Amniotic epithelial cell (primary cell): Measurements from ENCODE around the gene PLEKHA7.
A peak's percentile ranks its signal among the peaks of the same experiment; 100 is the strongest.

ENCODE experiments used
- DNase-seq: peaks from one replicate; pipeline ENCODE4 v3.0.0-alpha.2; 2010; ENCODE audit warnings: low read depth

PLEKHA7 gene

DNA sequence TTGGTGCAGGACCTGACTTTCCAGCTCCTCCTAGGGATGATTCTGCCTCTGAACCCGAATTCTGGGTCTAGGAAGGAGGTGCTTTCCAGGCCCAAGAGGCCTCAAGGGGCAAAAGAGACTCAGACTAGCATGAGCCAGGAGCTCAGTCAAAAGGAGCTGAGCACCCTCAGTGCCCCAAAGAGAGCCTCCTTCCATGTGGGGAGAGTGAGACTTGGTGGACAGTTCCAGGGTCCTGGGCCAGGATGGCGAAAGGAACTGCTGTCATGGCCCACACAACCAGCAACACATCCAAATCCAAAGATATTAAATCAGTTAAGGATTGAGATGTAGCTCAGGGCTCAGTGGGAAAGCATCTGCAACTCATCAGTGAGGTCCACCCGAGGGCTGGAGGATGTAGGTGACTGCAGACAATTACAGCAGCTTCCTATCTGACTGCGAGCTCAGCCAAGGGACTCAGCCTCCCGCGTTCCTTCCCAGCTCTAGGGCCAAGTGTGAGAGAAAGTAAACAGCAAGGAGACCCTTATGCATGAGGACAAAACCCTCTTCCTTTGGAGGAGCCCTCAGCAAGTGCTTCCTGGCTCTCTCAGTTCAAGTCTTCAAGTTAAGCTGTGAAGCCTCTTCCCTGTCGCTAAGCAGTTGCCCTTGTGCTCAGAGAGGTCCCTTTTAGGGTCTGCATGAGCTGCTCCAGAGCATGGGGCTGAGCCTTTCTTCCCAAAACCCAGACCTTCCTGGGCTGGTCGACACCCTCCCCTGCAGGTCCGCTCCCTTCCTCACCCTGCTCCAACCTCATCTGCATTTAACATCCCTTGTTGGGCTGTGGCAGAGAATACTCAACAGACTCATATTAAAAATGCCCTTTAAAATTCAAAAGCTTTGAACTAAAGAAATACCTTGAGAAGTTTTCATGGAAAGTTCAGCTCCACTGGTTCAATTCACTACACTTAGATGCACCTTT lies 240.0 kb downstream of the PLEKHA7 start:
- DNase-seq = no peak

DNA sequence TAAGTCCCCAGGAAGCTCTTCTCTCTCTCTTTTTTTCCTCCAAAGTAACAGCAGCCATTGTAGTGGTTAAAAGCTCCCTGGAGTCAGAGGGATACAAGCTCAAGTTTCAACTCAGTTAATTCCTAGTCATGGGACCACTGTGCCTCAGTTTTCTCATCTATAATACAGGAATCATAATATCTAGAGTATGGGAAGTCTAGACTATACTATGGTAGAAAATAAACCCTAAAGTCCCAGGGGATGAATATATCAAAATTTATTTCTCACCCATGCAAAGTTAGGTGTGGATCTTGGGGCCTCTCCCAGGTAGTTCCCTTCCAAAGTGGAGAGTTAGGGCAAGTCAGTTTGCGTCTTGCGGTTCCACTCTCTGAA lies 242.1 kb downstream of the PLEKHA7 start:
- DNase-seq = no peak

DNA sequence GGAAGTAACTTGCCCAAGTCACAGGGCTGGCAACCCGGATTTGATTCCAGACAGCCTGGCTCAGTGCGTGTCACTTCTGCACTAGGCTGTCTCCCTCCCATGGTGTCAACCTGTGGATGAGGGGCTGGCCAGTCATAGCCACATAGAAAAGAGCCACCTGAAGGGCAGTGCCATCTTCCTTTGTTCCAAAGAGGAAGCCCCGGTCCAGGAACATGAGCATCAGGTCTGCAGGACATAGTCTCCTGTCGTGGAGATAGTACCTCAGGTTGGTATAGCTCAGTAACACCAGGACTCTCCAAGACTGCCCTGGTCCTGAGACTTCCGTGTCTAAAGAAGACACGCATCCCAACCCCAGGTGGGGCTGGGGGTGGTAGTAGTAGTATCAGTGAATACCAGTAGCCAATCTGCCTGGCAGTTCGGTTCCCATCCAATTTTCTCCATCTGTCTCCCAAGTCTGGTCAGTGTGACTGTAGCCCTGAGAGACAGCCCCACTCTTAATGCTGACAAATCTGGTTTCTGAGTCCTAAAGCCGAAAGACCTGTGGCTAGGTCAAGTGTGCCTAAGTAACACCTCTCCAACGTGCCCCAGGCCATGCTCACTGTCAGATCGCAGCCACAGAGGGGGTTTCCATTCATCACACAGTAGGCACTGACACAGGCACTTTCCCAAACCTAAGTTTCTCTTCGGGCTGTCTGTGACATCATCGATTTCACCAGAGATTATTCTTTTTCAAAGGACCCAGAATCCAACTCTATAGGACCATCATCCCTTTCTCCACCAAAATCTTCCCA lies 242.7 kb downstream of the PLEKHA7 start:
- DNase-seq = no peak

DNA sequence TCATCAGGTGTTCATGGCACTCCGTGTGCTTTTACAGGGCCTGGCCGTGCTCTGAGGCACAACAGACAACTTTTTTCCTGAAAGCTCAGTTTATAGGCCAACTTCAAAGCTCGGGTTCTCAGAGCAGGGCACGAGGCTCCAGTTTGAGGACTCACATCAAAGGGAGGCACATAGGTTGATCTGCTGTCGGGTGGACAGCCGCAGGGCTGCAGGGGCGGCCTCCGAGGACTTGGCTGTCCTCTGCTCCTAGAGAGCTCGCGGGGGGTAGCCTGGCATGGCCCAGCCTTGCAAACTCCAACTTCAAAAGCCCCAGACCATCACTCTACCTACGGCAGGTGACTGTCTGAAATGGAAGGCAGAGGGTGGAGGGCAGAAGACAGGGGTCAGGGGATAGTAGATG lies 244.2 kb downstream of the PLEKHA7 start:
- no peak for DNase-seq

DNA sequence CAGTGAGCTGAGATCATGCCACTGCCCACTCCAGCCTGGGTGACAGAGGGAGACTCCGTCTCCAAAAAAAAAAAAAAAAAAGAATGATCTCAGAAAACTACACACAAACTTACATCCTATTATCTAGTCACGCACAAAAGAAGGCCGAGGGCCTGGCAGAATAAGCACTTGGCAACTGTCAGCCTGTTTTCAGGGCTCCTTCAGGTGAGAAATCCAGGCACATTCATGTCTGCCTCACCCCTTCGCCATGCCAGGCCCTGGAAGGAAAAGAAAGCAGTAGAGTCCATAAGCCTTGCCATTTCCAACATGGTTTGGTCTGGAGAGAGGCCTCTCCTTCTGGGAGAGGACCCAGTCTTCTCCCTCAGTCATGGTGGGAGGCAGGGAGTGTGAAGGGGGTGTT lies 244.8 kb downstream of the PLEKHA7 start:
- no peak for DNase-seq

DNA sequence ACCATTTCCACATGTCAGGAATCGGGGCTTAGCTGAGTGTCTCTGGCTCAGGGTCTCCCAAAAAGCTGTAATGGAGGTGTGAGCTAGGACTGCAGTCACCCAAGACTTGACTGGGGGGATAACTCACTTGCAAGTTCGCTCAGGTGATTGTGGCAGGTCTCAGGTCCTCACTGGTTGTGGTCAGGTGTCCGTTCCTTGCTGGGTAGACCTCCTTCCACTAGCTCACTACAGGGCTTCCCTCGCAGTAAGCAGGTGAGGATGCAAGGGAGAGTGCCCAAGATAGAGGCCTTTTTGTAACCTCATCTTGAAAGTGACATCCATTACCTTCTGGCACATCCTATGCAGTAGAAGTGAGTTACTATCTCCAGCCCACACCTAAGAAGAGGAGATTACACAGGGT lies 246.3 kb downstream of the PLEKHA7 start:
- DNase-seq = no peak

DNA sequence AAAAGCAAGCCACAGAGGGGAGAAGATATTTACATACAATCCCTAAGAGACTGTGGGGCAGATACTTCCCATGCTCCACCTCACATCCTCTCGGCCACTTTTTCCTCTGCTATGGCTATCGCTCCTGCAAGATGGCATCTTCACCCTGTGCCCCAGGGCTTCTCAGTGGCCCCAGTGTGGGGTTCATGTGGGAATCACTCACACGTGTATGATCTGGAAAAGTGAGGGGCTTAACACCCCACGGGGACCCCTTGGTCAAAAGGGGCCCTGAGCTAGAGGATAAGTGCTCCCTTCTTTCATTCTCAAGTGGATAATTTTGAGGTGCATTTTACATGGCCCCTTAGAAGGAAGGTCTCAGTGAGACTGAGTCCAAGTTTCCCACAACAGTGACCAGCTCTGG lies 247.1 kb downstream of the PLEKHA7 start:
- no peak for DNase-seq

DNA sequence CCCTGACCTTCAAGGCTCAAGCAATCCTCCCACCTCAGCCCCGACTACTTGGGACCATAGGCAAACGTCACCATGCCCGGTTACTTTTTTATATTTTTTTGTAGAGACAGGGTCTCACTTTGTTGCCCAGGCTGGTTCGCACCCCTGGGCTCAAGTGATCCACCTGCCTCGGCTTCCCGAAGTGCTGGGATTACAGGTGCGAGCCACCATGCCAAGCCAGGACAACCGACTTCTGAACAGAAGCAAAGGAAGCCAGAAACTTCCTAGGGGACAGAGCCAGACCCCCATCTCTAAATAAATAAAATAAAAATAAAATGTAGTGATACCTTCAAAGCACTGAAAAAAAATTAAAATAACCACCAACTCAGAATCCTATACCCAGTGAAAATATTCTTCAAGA lies 249.3 kb downstream of the PLEKHA7 start:
- DNase-seq = no peak

DNA sequence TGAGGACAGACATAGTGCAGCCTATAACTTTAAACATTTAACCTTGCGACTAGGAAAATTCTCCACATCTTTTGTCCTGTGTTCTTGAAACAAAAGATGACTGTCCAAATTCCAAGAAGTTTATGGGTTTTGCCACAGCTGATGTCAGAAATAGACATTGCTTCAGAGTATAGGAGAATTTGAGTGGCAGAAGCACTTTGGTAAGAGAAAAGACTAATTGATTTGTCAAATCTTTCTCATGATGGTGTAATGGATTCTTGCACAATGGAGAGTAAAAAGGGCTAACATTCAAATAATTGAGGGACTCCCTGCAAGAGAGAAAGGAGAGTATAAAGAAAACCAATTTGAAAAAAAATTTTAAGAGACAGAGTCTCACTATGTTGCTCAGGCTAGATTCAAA lies 250.5 kb downstream of the PLEKHA7 start:
- no peak for DNase-seq

DNA sequence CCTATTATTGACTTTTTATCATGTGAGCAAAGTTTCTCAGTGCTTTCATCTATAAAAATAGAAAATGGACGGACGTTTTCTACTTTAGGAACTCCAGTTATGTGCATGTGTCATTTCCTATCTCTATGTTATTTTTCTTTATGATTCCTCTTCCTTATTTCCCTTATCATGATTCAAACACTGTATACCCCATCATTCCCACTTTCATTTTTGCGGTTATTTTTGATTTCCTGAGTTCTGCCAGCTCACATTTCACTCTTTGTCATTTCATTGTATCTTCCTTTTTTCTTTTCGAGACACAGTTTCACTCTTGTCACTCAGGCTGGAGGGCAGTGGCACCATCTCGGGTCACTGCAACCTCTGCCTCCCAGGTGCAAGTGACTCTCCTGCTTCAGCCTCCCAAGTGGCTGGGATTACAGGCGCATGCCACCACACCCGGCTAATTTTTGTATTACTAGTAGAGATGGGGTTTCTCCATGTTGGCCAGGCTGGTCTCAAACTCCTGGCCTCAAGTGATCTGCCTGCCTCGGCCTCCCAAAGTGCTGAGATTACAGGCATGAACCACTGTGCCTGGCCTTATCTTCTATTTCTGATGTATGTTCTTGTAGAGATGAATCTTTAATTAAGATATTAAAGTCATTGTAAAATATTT lies 254.2 kb downstream of the PLEKHA7 start:
- DNase-seq = peak; percentile 36

DNA sequence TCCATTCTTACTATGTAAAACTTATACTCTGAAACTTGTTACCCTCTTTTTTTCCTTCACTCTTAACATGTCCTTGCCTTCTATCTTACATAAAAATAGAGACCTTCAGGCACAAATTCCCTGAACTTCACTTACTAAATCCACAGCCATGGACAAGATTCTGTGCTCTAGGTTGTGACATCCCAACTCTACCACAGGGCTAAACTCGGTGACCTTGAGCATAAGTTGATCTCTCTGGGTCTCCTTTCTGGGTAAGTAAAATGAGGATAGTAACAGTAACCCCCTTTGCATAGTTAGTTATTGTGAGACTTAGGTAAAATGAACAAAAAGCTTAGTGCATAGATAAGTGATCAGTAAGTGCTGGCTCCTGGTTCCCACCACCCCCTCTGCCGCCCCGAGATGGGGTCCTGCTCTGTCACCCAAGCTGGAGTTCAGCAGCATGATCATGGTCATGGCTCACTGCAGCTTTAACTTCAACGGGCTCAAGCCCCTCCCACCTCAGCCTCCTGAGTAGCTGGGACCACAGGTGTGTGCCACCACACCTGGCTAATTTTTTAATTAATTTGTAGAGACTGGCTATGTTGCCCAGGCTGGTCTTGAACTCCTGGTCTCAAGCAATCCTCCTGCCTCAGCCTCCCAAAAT lies 255.7 kb downstream of the PLEKHA7 start:
- DNase-seq = no peak

DNA sequence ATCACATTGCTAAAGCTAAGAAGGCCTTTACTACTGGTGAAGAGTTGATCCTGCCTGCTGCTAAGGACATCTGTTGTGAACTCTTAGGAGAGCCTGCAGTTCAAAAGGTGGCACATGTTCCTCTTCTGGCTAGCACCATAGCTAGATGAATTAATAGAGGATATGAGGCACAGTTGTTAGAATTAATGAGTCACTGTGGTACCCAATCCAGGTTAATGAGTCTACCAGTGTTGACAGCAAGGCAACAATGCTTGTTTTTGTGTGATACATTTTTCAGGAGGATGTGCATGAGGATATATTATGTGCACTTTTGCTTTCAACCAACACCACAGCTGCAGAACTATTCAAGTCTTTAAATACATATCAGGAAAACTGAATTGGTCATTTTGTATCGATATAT lies 263.8 kb downstream of the PLEKHA7 start:
- no peak for DNase-seq

DNA sequence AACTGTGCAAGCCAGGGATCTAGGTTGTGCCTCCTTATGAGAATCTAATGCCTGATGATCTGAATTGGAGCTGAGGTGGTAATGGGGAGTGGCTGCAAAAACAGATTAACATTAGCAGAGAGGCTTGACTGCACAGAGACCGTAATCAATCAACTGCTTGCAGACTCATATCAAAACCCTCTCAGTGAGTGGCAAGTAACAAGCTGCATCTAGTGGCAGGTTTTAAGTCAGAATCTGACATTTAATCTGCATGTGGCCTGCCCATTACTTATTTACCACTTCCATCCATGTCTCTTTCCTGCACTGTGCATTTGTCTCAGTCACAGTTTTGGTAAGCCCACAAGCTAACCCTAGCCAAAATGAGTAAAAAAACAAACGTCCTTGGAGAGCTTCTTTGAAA lies 264.5 kb downstream of the PLEKHA7 start:
- no peak for DNase-seq

DNA sequence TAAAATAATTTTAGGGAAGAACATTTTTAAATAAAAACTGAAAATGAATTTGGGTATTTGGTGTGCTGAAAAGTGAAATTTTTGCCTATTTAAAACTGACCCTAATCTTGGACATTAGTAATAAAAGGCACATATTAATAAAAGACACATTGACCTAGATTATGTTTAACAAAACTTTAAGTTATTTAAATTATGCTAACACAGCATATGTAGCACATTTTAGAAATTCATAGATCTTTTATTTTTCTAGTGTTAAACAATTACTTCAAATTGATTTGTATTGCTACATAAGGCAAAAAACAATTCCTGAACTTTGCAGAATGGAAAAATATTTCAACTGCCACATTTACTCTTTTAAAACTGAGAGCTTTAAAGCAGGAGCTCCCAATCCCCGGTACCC lies 265.1 kb downstream of the PLEKHA7 start:
- no peak for DNase-seq

DNA sequence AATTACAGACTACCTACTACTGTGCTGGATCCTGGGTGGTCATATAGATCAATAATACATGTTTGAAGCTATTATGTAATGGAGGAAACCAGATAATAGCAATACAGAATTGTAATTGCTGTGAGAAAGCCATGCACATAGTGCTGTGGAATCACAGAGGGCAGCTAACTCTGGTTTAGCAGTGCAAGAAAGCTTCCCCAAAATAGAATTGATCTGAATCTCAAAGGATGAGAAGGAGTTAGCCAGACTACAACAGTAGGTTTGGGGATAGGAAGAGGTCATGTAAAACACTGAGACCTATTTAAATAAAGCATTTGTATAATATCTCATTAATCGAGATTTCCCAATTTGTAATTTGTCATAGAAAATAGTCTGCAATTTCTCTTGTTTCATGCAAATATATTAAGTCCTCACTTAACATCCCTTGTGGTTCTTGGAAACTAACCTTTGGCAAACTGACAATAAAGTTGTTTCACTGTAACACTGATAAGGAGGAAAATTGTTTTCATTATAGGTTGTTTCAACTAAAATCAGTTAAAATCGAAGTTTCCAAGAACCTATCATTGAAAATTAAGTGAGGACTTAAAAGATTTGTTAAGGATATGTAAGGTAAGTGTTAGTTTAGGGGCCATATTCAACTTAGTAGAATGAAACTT lies 268.1 kb downstream of the PLEKHA7 start:
- DNase-seq = peak; percentile 15

DNA sequence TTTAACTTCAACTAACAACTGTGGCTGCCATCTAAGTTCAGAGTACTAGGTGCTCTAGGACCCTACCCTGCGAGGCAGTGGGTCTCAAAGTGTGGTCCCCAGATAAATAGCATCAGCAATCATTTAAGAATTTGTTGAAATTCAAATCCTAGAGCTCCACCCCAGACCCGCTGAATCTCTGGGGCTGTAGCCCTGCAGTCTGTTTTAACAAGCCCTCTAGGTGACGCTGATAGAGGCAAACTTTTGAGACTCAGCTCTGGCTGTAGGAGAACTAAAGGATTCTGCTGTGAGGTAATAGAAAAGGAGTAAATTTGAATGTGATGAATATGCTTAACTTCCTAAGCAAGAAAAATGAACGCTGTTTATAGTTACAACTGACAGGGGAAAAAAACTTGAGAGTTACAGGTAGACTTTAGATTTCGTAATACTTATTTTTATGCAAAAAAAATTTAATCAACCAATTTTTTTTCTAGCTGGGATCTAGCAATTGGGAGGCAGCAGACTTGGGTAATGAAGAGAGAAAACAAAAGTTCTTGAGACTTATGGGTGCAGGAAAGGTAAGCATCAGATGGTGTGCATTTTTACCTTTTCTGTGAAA lies 270.0 kb downstream of the PLEKHA7 start:
- DNase-seq = no peak

DNA sequence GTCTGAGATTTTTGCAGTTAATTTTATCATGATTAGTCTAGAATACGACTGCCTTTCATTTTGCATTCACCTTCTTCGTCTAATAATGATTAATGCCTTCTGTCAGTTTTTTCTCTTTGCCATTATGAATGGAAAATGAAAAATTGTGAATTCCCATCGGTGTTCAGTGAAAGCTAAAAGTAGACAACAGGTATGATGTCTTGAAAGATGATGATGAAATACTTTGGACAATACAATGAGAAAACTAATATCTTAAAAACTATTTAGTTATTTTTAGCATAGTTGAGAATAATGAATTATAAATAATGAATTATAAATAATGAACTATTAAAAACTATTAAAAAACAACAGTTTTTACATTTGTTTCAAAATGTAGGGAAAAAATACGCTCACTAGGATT lies 270.7 kb downstream of the PLEKHA7 start:
- DNase-seq = no peak

DNA sequence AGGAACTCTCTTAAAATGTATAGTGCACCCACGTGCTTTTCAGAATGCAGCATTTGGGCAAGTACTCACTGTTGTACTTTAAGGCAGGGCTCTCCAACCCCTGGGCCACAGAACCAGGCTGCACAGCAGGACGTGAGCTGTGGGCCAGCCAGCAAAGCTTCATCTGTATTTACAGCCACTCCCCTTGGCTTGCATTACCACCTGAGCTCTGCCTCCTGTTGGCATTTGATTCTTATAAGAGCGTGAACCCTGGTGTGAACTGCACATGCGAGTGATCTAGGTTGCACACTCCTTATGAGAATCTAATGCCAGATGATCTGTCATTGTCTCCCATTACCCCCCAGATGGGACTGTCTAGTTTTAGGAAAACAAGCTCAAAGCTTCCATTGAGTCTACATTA lies 272.7 kb downstream of the PLEKHA7 start:
- no peak for DNase-seq

DNA sequence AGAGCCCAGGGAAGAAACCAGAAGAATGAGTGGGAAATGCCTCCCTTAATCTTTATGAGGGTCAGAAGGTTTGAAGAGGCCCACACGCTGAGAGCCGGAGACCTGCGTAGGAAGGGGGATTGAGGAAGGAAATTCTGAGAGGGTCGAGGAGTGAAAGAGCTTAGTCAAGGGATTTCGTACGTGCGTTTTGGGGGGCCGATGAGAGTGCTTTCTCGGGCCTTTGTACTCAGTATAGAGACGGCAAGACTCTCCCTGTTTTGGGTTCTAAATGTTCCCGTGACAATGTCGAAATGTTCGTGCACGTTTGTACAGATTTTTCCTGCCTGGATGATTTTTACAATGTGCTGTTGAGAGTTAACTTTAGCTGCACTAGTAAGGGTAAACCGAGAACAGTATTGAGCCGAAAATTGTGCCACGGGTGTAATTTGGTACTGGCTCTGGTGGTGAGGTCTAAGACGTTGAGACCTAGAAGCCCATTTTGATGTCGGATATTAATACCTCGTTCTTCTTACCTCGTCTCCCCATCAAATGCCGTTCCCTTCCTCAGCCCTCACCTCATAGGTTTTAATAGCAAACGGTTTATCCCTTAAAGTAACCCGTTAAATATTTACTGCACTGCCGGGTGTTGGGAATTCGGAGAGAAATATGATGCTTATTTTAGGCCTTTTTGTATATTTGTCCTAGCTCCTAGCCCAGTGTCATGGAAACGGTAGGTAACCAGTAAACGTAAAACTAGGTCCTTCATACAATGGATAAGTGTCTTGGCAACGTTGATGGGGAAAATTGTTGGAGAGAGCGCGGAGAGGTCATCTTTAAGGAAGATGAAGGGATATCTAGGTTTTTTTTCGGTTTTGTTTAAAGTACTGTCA lies 275.0 kb downstream of the PLEKHA7 start:
- peak; percentile 27 for DNase-seq

DNA sequence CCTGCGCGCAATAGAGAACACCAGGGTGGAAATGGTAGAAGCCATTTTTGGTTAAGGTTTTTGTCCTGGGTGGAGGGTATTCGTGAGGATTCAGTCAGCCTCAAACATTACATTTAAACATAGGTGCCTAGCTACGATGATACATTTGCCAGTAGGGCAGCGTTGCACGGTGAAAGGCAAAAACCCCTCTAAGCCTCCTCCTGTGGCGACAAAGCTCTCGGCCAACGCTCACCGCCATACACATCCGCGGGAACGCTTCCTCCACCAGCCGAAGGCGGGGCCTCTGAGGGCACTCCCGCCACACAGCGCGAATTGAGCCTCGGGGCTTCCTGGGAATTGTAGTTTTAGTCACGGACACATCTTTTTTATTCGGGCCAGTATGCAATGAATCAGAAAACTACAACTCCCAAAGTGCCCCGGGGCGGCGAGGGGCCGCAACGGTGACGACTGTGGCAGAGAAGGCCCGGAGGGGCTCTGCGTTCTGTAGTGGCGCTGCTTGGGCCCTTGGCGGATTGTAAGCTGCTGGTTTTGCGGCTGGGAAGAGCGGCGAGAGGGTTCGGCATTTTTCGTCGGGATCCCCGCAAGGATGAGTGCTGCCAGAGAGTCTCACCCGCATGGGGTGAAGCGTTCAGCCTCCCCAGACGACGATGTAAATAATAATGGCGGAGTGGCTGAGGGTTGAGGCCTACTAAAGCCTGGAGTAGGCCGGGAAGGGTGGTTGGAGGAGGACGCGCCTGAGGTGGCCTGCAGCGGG lies 275.8 kb downstream of the PLEKHA7 start, which contains the start of gene C11orf58:
Gene C11orf58 (plus strand): TSS at position 455 of the 754 bp plus-strand sequence. CDS start 132 bp downstream, at position 587.
- peak; percentile 96 for DNase-seq
